EL (cell line): ENCODE data around the gene TMX3.
A peak's percentile ranks its signal among the peaks of the same experiment; 100 is the strongest.

Source experiments
- DNase-seq: peaks from one replicate; pipeline ENCODE4 v3.0.0-alpha.2; 2016

Gene TMX3, protein sequence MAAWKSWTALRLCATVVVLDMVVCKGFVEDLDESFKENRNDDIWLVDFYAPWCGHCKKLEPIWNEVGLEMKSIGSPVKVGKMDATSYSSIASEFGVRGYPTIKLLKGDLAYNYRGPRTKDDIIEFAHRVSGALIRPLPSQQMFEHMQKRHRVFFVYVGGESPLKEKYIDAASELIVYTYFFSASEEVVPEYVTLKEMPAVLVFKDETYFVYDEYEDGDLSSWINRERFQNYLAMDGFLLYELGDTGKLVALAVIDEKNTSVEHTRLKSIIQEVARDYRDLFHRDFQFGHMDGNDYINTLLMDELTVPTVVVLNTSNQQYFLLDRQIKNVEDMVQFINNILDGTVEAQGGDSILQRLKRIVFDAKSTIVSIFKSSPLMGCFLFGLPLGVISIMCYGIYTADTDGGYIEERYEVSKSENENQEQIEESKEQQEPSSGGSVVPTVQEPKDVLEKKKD

DNA sequence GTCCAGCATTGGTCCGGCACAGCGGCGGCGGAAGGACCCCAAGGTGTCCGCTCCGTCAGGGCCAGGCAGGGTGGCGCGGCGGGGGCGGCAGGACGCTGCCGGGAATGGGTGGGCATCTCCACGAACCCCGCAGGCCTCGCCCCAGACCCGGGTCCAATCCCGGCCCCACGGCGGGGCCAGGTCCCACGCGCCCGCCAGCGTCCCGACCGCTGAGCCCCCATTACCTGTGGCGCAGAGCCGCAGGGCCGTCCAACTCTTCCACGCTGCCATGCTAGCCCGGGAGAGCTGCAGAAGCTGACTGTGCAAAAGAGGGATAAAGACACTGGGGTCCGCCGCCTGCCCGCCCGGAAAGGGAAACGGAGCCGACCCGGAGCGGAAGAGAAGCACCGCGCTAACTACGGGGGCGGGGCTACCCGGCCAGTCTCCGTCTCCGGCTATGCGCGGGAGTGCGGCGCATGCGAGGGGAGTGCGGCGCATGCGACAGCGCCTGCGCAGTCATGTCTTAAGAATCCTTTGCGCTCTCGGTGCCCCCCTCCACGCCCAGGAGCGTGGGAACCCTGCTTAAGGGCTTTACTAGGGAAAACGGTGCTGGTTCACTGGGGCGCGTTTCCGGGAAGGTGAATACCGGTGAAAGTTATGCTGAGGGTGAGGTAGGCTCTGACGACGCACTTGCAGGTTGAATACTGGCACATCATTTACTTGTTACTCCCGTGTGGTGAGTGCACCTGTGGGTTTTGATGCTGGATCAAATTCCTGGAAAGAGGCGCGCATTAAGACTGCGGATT lies at the start of gene TMX3:
Gene TMX3 (minus strand): TSS at position 397 of the 785 bp plus-strand sequence. CDS start 127 bp downstream, at position 270.
- peak; percentile 95 for DNase-seq

GRCh38 chr18:68764016-68764415 lies 49.1 kb upstream of the TMX3 start:
- peak; percentile 2 for DNase-seq

DNA sequence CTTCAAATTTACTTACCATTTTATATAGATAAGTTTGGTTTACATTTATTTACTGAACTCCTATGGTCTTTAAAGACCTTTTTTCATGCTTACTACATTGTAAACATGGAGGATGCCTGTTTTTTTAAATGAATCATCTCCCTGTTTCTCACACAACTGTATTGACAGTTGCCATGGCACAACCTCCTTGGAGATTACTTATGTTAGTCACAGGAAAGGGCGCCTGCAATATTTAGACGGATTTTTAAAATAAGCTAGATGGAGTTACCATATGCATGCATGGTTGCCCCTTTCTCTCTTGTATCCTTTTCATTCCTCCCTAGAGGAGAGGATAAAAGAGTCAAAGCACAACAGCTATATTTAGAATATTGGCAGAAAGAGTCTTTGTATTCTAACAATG lies 48.2 kb upstream of the TMX3 start:
- DNase-seq, result no peak

DNA sequence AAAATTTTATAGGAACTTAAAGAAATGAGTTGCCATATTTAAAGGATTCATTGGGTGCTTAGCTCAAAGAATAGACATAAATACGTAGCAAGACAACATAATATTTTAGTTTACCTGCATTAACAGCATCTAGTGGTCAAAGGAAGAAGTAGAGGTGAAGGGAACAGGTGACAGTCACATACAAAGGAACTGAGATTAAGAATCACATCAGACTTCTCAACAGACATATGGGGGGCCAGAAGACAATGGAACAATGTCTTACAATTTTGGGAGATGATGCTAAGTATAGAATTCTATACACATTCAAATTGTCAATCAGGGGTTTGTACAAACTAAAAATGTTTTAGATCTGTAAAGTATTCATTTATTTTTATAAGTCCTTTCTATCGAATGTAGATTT lies 44.4 kb upstream of the TMX3 start:
- no peak for DNase-seq

- no peak for DNase-seq
These were observed 42.2 kb upstream of the TMX3 start for GRCh38 chr18:68757126-68757525.

DNA sequence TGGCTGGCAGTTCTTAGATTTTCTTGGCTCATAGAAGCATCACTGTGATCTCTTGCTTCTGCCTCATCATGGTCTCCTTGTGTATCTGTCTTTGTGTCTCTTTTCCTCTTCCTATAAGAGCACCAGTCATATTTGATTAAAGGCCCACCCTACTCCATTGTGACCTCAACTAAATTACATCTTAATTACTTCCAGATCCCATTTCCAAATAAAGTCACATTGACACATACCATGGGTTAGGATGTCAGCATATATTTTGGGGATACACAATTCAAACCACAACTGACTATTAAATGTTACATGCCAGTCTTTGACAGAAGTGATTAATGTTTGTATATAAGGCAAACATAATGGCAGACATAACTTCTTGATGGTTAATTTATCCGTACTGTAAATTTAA lies 27.3 kb upstream of the TMX3 start:
- DNase-seq, result no peak

- no peak for DNase-seq
These were observed 26.1 kb upstream of the TMX3 start for GRCh38 chr18:68740966-68741365.

DNA sequence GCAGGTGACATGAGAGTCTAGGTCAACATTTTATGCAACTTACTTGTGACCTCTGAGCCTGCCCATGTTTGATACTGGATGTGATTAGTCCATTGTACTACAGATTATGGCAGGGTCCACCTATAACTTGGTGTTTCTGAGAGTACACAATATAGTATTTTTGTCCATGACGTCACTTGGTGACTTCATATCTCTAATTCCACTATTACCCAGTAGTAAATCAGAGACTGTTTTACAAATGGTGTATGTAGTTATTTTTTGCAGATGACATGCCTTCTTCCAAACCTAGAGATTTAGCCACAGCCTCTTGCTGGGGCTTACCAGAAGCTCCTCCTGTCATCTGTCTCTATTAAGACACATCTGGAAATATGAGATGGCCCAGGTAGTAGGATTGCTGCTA lies 24.6 kb upstream of the TMX3 start:
- DNase-seq, result no peak

DNA sequence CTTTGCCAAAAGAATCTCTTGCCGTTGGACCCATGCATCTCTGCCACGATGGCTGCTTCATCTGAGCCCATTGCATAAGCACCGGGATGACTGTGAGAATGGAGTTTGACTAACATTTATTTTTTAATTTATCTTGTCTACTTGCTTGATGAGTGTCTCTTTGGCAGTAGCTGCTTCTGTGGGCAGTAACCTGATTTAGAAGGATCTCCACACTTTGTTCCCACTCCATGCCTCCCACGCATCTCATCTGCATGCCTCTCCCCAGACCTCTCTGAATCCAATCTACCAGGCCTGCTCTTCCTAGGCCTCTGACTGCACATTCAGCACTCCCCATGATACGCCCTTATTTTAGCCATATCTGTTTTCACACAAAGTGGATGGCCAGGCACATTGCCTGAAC lies 23.7 kb upstream of the TMX3 start:
- DNase-seq, result no peak

- peak; percentile 61 for DNase-seq
These were observed 20.8 kb upstream of the TMX3 start for GRCh38 chr18:68735483-68736343.

DNA sequence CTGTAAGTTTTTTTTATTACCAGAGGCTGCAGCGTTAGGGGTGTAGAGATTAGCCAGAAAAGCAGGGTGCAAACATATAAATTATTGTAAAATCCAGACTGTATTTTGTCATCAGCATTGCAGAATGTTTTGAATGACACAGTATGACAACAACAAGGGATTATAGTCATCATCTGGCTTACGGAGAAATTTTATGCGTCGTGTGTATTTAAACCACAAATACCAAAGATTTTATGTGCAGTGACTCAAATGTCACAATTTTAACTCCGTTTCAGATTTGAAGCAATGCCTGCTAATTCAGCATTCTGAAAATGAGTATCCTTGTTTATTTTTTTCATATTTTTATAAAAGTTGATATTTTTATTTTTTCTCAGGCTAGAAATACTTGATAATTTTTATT lies 19.4 kb upstream of the TMX3 start:
- peak; percentile 69 for DNase-seq

GRCh38 chr18:68733707-68734106 lies 18.8 kb upstream of the TMX3 start:
- peak; percentile 12 for DNase-seq

DNA sequence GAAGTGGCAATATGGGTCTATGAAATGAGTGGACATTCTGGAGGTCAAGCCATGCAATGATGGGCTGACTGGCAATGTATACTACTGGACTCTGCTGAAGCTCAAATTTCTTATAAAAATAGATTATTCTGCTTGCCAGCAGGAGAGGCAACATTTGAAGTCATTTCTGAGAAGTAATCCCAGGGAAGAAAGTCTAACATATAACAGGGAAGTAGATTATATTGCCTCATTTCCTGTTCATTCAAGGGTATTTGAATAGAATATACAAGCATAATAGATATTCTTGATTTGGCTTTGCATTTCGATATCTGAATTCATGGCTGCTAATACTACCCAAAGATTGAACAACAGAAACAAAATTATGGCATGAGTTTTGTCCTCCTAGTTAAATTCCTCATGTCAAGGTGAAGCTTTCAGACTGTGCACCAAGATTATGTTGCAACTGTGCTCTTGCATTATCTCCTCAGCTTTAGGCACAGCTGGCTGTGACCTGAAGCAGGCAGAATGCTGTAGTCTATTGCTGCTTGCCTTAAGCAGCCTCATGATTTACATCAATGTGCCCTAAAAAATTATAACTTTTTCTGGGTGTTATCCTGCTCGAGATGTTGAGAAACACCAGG lies 13.3 kb upstream of the TMX3 start:
- no peak for DNase-seq

DNA sequence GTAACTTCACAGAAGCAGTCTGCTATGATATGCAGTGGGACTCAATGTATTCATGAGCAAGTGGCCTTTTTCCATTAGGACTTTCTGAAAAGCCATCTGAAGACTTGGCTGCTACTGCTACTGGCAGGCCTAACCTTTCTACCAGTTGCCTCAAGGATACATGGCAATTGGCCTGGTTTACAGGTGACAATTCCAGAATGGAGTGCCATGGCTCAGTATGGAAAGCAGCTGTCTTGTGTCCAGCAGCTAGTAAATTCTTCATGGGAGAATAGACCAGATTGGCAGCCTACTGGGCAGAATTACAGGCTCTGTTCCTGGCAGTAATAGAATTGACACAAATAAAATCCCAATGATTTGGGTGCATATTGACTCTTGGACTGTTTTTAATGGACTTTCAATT lies 12.6 kb upstream of the TMX3 start:
- DNase-seq, result no peak

- DNase-seq, result no peak
These were observed 10.4 kb upstream of the TMX3 start for GRCh38 chr18:68725346-68725745.

- no peak for DNase-seq
These were observed 9.1 kb upstream of the TMX3 start for GRCh38 chr18:68724021-68724420.

GRCh38 chr18:68723539-68723938 lies 8.6 kb upstream of the TMX3 start:
- no peak for DNase-seq

- no peak for DNase-seq
These were observed 7.9 kb upstream of the TMX3 start for GRCh38 chr18:68722821-68723220.

DNA sequence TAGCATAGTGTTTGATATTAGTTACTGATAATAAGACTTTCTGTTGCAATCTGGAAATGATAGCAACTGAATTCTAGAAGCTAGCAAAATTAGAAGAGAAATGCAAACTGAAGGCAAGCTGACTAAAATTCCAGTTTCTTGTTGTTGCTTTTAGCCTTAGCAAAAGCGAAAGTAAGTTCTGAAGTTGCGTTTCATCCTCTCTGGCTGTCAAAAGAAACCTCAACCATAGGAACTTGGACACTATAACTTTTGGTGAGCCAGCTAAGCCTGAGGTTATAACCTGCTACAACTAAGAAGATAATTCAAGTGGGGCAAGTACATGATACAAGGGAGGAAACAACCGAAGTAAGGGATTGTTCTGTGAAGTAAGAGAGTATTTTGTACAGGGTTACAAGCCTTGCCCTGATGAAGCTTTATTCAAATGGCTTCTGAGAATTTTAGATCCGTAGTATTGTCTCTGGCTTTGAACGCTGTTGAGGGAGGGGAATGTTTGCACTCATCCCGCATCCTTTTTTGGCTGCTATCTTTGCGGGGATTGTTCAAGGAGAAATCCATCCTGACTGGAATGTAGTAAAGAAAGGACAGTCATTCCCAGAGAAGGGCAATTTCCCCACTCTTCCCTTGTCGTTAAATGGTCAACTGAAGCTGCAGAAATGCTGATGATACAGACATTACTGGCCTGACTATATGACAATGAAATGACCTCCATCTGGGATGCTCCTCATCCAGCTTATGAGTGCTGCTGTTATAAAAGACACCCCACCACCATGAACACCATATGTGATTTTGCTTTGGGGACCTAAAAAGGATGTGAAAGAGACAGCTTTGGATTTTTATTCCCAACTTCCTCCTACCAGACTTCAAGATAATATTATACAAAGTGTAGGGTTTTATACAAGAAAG lies 7.0 kb upstream of the TMX3 start:
- DNase-seq, result no peak

DNA sequence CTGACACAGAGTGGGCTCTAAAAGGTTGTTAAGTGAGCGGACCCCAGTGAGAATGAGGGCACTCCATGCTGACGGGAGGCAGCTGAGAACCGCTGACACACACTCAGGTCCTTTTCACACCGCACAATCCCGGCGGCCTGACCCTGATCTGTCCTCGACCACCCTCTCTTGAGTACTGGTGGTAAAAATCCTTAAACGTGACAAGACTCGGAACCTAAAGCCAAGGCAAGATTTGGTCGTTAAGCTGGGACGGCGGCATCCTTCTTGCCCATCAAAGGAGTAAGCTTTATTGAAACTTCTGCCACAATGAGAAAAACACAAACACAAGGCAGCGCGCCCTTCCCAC lies 569 bp downstream of the TMX3 start:
- DNase-seq, result peak; percentile 33

DNA sequence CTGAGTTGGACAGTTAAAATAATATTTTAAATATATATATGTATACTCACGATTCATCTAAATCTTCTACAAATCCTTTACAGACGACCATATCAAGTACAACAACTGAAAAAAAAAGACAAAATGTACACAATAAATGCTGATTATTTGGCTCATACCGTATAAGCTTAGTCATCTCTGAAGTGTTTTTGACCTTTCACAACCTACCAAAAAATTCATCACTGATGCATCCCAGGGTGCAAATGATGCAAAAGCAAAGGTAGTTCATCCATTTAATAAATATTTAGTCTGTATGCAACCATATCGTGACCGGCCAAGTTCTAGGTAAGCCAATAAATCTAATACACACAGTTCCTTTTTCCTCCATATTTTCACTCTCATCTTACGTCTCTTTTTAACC lies 1.1 kb downstream of the TMX3 start:
- DNase-seq, result peak; percentile 29

DNA sequence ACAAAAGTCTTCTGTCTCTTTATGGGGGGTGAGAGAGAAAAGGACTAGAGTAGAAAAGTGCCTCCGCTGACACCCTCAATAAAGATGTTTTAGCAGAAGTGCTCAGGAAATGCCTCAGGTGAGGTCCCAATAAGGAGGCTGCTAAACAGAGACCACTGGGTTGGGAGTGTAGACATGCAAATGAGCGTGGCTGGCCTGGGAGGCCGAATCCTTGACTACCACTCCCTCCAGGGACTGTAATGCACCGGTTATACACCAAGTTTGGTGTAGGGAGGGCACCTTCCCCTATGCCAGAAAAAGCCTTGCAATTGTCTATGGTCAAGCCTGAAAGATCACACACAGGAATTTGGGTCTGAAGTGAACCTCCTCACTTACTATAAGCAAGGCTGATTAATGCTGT lies 1.8 kb downstream of the TMX3 start:
- no peak for DNase-seq
